Stimulated activated CD8-positive, alpha-beta memory T cell treated with anti-CD3 and anti-CD28 coated beads, Interleukin-4, amount 100 ng/mL, for 48 hours (primary cell): ENCODE results near the gene OBP2B.
"Not testable (repeated sequence)": the region's sequence is repeated elsewhere in the genome, so short reads cannot be mapped to it uniquely, and the experiment has no call there.

Source experiments
- DNase-seq: peaks from one replicate; pipeline ENCODE4 v3.0.0-alpha.2; 2020

Gene OBP2B

GRCh38 chr9:133208880-133209300 lies at the start of gene OBP2B:
OBP2B (minus strand) TSS chr9:133209250; CDS start chr9:133209199, 51 bp downstream.
- not testable (repeated sequence) for DNase-seq

GRCh38 chr9:133258061-133259015 lies 49.3 kb upstream of the OBP2B start:
- DNase-seq = no peak

GRCh38 chr9:133257465-133257956 lies 48.5 kb upstream of the OBP2B start:
- DNase-seq = no peak

- no peak for DNase-seq
These were observed 47.6 kb upstream of the OBP2B start for GRCh38 chr9:133256686-133257091.

GRCh38 chr9:133256136-133256461 lies 47.0 kb upstream of the OBP2B start:
- no peak for DNase-seq

- no peak for DNase-seq
These were observed 46.5 kb upstream of the OBP2B start for GRCh38 chr9:133255371-133256135.

- DNase-seq = no peak
These were observed 45.4 kb upstream of the OBP2B start for GRCh38 chr9:133254471-133254870.

- no peak for DNase-seq
These were observed 44.2 kb upstream of the OBP2B start for GRCh38 chr9:133253268-133253667.

- no peak for DNase-seq
These were observed 43.4 kb upstream of the OBP2B start for GRCh38 chr9:133252301-133253020.

GRCh38 chr9:133251773-133252172 lies 42.7 kb upstream of the OBP2B start:
- no peak for DNase-seq

GRCh38 chr9:133251221-133251620 lies 42.2 kb upstream of the OBP2B start:
- DNase-seq = not testable (repeated sequence)

GRCh38 chr9:133250741-133251170 lies 41.7 kb upstream of the OBP2B start:
- DNase-seq = no peak

GRCh38 chr9:133249337-133249736 lies 40.3 kb upstream of the OBP2B start:
- no peak for DNase-seq

- DNase-seq = no peak
These were observed 39.8 kb upstream of the OBP2B start for GRCh38 chr9:133248726-133249295.

- DNase-seq = no peak
These were observed 38.6 kb upstream of the OBP2B start for GRCh38 chr9:133247632-133248031.

- no peak for DNase-seq
These were observed 37.9 kb upstream of the OBP2B start for GRCh38 chr9:133246991-133247390.

- DNase-seq = no peak
These were observed 37.5 kb upstream of the OBP2B start for GRCh38 chr9:133246562-133246961.

GRCh38 chr9:133242991-133243390 lies 33.9 kb upstream of the OBP2B start:
- no peak for DNase-seq

- no peak for DNase-seq
These were observed 33.2 kb upstream of the OBP2B start for GRCh38 chr9:133242241-133242640.

- DNase-seq = no peak
These were observed 30.6 kb upstream of the OBP2B start for GRCh38 chr9:133239533-133240090.

- peak; percentile 85 for DNase-seq
These were observed 29.9 kb upstream of the OBP2B start for GRCh38 chr9:133238851-133239532.
